HL-60 (cell line): ENCODE data around the gene GIPC1.
A peak's percentile ranks its signal among the peaks of the same experiment; 100 is the strongest.

ENCODE experiments used
- DNase-seq, 2 experiments: peaks; one replicate each; pipeline ENCODE4 v3.0.0-alpha.2; 2010 to 2020; ENCODE audit warnings: low read depth in 1 of 2, low spot score in 1 of 2
- H3K27ac ChIP-seq: fragments of 250-450 bp; sonication (Bioruptor Pico); replicated peaks from 2 replicates; pipeline ENCODE4 v1.5.1; 2020; ENCODE audit warnings: mild to moderate bottlenecking, moderate library complexity
- H3K27me3 ChIP-seq: fragments of 250-450 bp; sonication (Bioruptor Pico); 2 replicates; pipeline ENCODE4 v1.5.1; 2021; ENCODE audit warnings: mild to moderate bottlenecking, moderate library complexity; ENCODE audit not compliant: insufficient read depth, poor library complexity, severe bottlenecking
- H3K4me3 ChIP-seq: replicated peaks from 2 replicates; pipeline ENCODE4 v1.5.1; 2011; ENCODE audit warnings: mild to moderate bottlenecking, control low read depth, low read length; ENCODE audit not compliant: insufficient read depth
- GABPA ChIP-seq: IDR thresholded peaks from 2 replicates; pipeline ENCODE4 v1.6.1; 2012; ENCODE audit warnings: low read depth
- POLR2AphosphoS5 ChIP-seq: IDR thresholded peaks from 2 replicates; pipeline ENCODE4 v1.6.1; 2012; ENCODE audit warnings: low read depth
- SPI1 ChIP-seq: IDR thresholded peaks from 2 replicates; pipeline ENCODE4 v1.6.1; 2012; ENCODE audit warnings: low read depth, mild to moderate bottlenecking, borderline replicate concordance
- TF ChIP-seq, protein P1 (sequence below): IDR thresholded peaks from 2 replicates; pipeline ENCODE4 v1.6.1; 2012; ENCODE audit warnings: low read depth; ENCODE audit not compliant: insufficient replicate concordance
- TF ChIP-seq, protein P2 (sequence below): IDR thresholded peaks from one replicate; pipeline ENCODE4 v1.5.1; 2011; ENCODE audit warnings: low read length, control low read depth, inconsistent platforms; ENCODE audit not compliant: insufficient read depth

Gene GIPC1

DNA sequence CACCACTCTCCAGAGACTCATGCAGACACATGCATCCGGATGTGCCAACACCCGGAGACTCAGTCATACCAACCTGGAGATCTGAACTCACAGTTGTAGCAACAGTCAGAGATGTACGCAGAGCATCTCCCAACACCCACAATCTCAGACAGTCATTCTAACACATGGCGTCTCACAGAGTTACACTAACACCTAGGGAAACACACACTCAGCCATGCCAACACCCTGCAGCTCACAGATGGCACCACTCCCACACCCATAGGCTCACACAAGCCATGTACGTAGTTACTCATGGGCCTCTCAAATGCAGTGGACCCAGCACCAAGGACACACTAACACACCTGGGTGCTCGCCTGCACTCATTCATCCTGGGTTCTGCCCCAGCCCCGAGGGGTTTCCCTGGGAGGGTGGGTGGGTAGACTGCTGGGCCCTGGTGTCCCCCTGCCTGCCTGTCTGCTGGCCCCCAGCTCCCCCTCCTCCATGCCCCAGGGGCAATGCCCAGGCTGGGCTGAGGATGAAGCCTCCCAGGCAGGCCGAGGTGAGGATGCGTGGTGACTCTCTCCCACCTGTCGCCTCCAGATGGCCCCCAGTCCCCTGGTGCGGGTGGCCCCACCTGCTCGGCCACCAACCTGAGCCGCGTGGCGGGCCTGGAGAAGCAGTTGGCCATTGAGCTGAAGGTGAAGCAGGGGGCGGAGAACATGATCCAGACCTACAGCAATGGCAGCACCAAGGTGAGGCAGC lies 52.9 kb downstream of the GIPC1 start:
- Histone ChIP-seq H3K27me3 (no peaks in the 10 kb centered on the region), H3K4me3 (no peak overlapping the region), H3K27ac (no peak overlapping the region)
- TF ChIP-seq SPI1 (no peak), GABPA (no peak), POLR2AphosphoS5 (no peak)
- TF ChIP-seq, protein P1, sequence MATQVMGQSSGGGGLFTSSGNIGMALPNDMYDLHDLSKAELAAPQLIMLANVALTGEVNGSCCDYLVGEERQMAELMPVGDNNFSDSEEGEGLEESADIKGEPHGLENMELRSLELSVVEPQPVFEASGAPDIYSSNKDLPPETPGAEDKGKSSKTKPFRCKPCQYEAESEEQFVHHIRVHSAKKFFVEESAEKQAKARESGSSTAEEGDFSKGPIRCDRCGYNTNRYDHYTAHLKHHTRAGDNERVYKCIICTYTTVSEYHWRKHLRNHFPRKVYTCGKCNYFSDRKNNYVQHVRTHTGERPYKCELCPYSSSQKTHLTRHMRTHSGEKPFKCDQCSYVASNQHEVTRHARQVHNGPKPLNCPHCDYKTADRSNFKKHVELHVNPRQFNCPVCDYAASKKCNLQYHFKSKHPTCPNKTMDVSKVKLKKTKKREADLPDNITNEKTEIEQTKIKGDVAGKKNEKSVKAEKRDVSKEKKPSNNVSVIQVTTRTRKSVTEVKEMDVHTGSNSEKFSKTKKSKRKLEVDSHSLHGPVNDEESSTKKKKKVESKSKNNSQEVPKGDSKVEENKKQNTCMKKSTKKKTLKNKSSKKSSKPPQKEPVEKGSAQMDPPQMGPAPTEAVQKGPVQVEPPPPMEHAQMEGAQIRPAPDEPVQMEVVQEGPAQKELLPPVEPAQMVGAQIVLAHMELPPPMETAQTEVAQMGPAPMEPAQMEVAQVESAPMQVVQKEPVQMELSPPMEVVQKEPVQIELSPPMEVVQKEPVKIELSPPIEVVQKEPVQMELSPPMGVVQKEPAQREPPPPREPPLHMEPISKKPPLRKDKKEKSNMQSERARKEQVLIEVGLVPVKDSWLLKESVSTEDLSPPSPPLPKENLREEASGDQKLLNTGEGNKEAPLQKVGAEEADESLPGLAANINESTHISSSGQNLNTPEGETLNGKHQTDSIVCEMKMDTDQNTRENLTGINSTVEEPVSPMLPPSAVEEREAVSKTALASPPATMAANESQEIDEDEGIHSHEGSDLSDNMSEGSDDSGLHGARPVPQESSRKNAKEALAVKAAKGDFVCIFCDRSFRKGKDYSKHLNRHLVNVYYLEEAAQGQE = no peak
- TF ChIP-seq, protein P2, sequence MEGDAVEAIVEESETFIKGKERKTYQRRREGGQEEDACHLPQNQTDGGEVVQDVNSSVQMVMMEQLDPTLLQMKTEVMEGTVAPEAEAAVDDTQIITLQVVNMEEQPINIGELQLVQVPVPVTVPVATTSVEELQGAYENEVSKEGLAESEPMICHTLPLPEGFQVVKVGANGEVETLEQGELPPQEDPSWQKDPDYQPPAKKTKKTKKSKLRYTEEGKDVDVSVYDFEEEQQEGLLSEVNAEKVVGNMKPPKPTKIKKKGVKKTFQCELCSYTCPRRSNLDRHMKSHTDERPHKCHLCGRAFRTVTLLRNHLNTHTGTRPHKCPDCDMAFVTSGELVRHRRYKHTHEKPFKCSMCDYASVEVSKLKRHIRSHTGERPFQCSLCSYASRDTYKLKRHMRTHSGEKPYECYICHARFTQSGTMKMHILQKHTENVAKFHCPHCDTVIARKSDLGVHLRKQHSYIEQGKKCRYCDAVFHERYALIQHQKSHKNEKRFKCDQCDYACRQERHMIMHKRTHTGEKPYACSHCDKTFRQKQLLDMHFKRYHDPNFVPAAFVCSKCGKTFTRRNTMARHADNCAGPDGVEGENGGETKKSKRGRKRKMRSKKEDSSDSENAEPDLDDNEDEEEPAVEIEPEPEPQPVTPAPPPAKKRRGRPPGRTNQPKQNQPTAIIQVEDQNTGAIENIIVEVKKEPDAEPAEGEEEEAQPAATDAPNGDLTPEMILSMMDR = no peak
- no peak for DNase-seq

DNA sequence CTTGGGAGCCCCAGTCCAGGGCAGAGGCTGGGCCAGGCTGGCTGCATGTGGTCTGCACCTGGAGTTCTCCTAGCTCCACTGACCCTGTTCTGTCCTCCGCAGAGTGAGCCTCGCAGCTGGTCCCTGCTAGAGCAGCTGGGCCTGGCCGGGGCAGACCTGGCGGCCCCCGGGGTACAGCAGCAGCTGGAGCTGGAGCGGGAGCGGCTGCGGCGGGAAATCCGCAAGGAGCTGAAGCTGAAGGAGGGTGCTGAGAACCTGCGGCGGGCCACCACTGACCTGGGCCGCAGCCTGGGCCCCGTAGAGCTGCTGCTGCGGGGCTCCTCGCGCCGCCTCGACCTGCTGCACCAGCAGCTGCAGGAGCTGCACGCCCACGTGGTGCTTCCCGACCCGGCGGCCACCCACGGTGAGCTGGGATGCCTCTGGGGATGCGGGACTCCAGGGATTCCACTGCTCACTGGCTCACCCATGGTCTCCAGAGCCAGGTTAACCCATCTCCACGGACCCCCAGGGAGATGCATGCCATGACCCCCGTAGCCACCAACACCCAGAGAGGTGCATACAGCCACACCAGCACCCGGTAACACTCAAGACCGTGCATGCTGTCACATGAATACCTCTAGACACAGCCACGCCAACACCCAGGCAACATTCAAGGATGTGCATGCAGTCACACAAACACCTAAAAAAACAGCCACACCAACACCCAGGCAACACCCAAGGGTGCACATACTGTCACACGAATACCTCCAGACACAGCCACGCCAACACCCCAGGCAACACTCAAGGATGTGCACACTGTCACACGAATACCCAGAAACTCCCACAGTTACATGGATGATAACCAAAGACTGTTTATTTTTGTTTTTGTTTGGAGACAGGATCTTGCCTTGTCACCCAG lies 54.6 kb downstream of the GIPC1 start:
- H3K27me3 ChIP-seq = no peaks in the 10 kb centered on the region
- H3K4me3 ChIP-seq = no peak overlapping the region
- no peak for DNase-seq
- TF ChIP-seq SPI1 (no peak), GABPA (no peak), POLR2AphosphoS5 (no peak)
- TF ChIP-seq, protein P2 = no peak
- TF ChIP-seq, protein P1 = no peak
- peak overlapping the region; percentile 76 for H3K27ac ChIP-seq

DNA sequence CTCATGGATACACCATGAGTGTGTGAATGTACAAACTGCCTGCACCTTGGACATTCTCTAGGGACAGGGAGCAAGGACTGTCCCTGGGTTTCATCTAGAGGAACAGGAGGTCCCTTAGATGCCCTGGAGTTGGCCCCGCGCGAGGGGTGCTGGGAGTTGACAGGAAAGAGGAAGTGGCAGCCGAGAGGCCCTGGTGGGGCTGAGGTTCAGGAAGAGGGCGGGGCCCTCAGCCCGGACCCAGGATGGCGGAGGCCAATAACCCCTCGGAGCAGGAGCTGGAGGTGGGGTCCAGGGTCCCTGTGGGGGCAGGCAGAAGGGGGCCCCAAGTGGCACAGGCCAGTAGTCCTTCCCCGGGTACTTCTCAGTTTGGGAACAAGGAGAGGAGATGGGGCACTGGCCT lies 55.9 kb downstream of the GIPC1 start:
- DNase-seq = peak; percentile 90 to 98
- Histone ChIP-seq H3K27me3 (no peaks in the 10 kb centered on the region), H3K27ac (peak overlapping the region; percentile 76), H3K4me3 (peak overlapping the region; percentile 57)
- TF ChIP-seq SPI1 = peak; percentile 100
- TF ChIP-seq, protein P1 = no peak
